HEK293 (cell line): ENCODE data around the gene RMP24.

Experiments used
- BCL11B ChIP-seq: fragments of 450-650 bp; formaldehyde crosslinking; IDR thresholded peaks from 2 replicates; pipeline ENCODE4 v1.5.1; 2016; ENCODE audit warnings: low read depth, missing biosample characterization, missing genetic modification characterization
- CTCF ChIP-seq: fragments of 450-650 bp; formaldehyde crosslinking; IDR thresholded peaks from 2 replicates; pipeline ENCODE4 v1.5.1; 2016; ENCODE audit warnings: missing biosample characterization, missing genetic modification characterization
- KLF17 ChIP-seq: fragments of 450-650 bp; formaldehyde crosslinking; IDR thresholded peaks from 2 replicates; pipeline ENCODE4 v1.5.1; 2016; ENCODE audit warnings: missing biosample characterization, missing genetic modification characterization
- ZFP41 ChIP-seq: fragments of 450-650 bp; formaldehyde crosslinking; IDR thresholded peaks from 2 replicates; pipeline ENCODE4 v1.5.1; 2016; ENCODE audit warnings: missing biosample characterization, missing genetic modification characterization, borderline replicate concordance
- ZNF211 ChIP-seq: fragments of 450-650 bp; formaldehyde crosslinking; IDR thresholded peaks from 2 replicates; pipeline ENCODE4 v1.5.1; 2016; ENCODE audit warnings: low read depth, missing biosample characterization, missing genetic modification characterization
- ZNF274 ChIP-seq, 2 experiments: fragments of 200-500 bp in 1 of 2; fragments of 450-650 bp in 1 of 2; sonication (Bioruptor generic) in 1 of 2; formaldehyde crosslinking in 1 of 2; IDR thresholded peaks; 2 replicates each; pipeline versions ENCODE4 v1.5.1 to v1.6.1; 2014 to 2016; ENCODE audit warnings: borderline replicate concordance in 1 of 2, inconsistent platforms in 1 of 2, low read length in 1 of 2, missing biosample characterization in 1 of 2, missing genetic modification characterization in 1 of 2
- ZNF366 ChIP-seq: fragments of 450-650 bp; formaldehyde crosslinking; conservative IDR thresholded peaks from 2 replicates; pipeline ENCODE4 v1.5.1; 2016; ENCODE audit warnings: missing biosample characterization, missing genetic modification characterization
- ZNF514 ChIP-seq: fragments of 450-650 bp; formaldehyde crosslinking; IDR thresholded peaks from 2 replicates; pipeline ENCODE4 v1.5.1; 2016; ENCODE audit warnings: missing biosample characterization, missing genetic modification characterization

GRCh38 chr18:35974181-35974580, 1.7 kb downstream of the RMP24 start:
- TF ChIP-seq CTCF (no peak), BCL11B (tag by site-specific recombination) (no peak), ZNF211 (tag by site-specific recombination) (no peak), ZNF514 (tag by site-specific recombination) (no peak), ZNF366 (tag by site-specific recombination) (no peak), KLF17 (tag by site-specific recombination) (no peak), ZNF274 (IDR thresholded peaks at IDR 0.05; ENCODE audit: low read length) (no peak), ZNF274 (tag by site-specific recombination; IDR thresholded peaks at IDR 0.05; ENCODE audit: borderline replicate concordance) (no peak), ZFP41 (tag by site-specific recombination) (no peak)
